HCT116 (cell line): Measurements from ENCODE around the gene NEO1. TPM values are rescaled to one million over a fixed set of nuclear protein-coding genes. Genes with fewer than 3 reads are reported as not detected.

Experiments
- ATAC-seq: fragments of 200-7000 bp; cut with Tn5 transposase; 2 replicates; pipeline ENCODE4 v1.9.1; 2020; ENCODE audit warnings: mild to moderate bottlenecking, moderate library complexity
- BruUV-seq: library from RNA; stranded (reverse); fragments of 400-500 nt; replicated peaks from 2 replicates; lab custom pipeline; 2021; lab: Mats Ljungman, UMichigan
- CTCF ChIA-PET: fragments of 300-600 bp; sonication (Branson Sonifier 250); formaldehyde crosslinking; loops from one replicate; lab custom pipeline; 2021; ENCODE audit warnings: antibody characterized with exemption; lab: Charles Lee
- POLR2A ChIA-PET: fragments of 300-600, 350-600 bp; sonication (Branson Sonifier 250); formaldehyde crosslinking; loops from one replicate; lab custom pipeline; 2021; ENCODE audit warnings: antibody characterized with exemption; lab: Charles Lee
- RAD21 ChIA-PET, 2 experiments: fragments of 300-600 bp; sonication (Branson Sonifier 250); formaldehyde crosslinking; loops; one replicate each; lab custom pipeline; 2023; ENCODE audit warnings: low total read pairs in 2 of 2; ENCODE audit not compliant: uncharacterized antibody in 2 of 2, unreplicated experiment in 2 of 2, low non-redundant PET in 1 of 2; lab: Charles Lee
- DNase-seq: peaks from one replicate; pipeline ENCODE4 v3.0.0-alpha.2; 2010; ENCODE audit warnings: low read depth, low spot score
- H2AFZ ChIP-seq: fragments of 200-600 bp; shearing (Covaris generic), sonication (generic); 2 replicates; pipeline ENCODE4 v1.6.1; 2017; ENCODE audit warnings: low read depth, mixed run types, mixed read lengths, antibody characterized with exemption, low read length; ENCODE audit not compliant: poor library complexity, severe bottlenecking
- H3K27ac ChIP-seq: 2 replicates; pipeline ENCODE4 v1.5.1; 2012; ENCODE audit warnings: low read depth, low read length
- H3K27me3 ChIP-seq: fragments of 200-600 bp; sonication (generic); 2 replicates; pipeline ENCODE4 v1.6.1; 2016; ENCODE audit warnings: mixed run types, low read length, mixed read lengths; ENCODE audit not compliant: insufficient read depth
- H3K36me3 ChIP-seq, 2 experiments: fragments of 200-500 bp in 1 of 2; fragments of 200-600 bp in 1 of 2; sonication (Bioruptor generic) in 1 of 2; sonication (generic) in 1 of 2; 2 replicates each; pipeline versions ENCODE4 v1.5.1 to v1.6.1; 2014 to 2016; ENCODE audit warnings: low read length in 2 of 2, inconsistent platforms in 1 of 2, mixed read lengths in 1 of 2, mixed run types in 1 of 2; ENCODE audit not compliant: insufficient read depth in 2 of 2, control insufficient read depth in 1 of 2
- H3K4me1 ChIP-seq, 2 experiments: fragments of 200-600 bp in 1 of 2; sonication (generic) in 1 of 2; 2 replicates each; pipeline versions ENCODE4 v1.5.1 to v1.6.1; 2012 to 2017; ENCODE audit warnings: low read length in 2 of 2, inconsistent platforms in 1 of 2, mild to moderate bottlenecking in 1 of 2, mixed read lengths in 1 of 2, mixed run types in 1 of 2, moderate library complexity in 1 of 2; ENCODE audit not compliant: insufficient read depth in 2 of 2, control insufficient read depth in 1 of 2
- H3K4me2 ChIP-seq: fragments of 200-600 bp; sonication (generic); 2 replicates; pipeline ENCODE4 v1.6.1; 2017; ENCODE audit warnings: mixed run types, low read length, mixed read lengths
- H3K4me3 ChIP-seq, 2 experiments: fragments of 200-600 bp in 1 of 2; sonication (generic) in 1 of 2; replicated peaks in 1 of 2; 2 replicates each; pipeline ENCODE4 v1.5.1; 2011 to 2016; ENCODE audit warnings: low read length in 2 of 2, control low read depth in 1 of 2, low read depth in 1 of 2, mild to moderate bottlenecking in 1 of 2, mixed read lengths in 1 of 2, mixed run types in 1 of 2
- H3K79me2 ChIP-seq: fragments of 200-600 bp; sonication (generic); 2 replicates; pipeline ENCODE4 v1.6.1; 2017; ENCODE audit warnings: mild to moderate bottlenecking, mixed run types, low read length, moderate library complexity, mixed read lengths; ENCODE audit not compliant: insufficient read depth
- H3K9ac ChIP-seq: fragments of 200-600 bp; sonication (generic); 2 replicates; pipeline ENCODE4 v1.6.1; 2016; ENCODE audit warnings: low read length, mixed read lengths
- H3K9me2 ChIP-seq: fragments of 200-600 bp; sonication (generic), shearing (Covaris generic); 2 replicates; pipeline ENCODE4 v1.6.1; 2017; ENCODE audit warnings: mixed run types, mild to moderate bottlenecking, moderate library complexity; ENCODE audit not compliant: insufficient read depth
- H3K9me3 ChIP-seq, 2 experiments: fragments of 200-500 bp in 1 of 2; fragments of 200-600 bp in 1 of 2; sonication (Bioruptor generic) in 1 of 2; sonication (generic) in 1 of 2; 2 replicates each; pipeline ENCODE4 v1.6.1; 2014 to 2017; ENCODE audit warnings: low read length in 2 of 2, mixed read lengths in 2 of 2, inconsistent platforms in 1 of 2, low read depth in 1 of 2, mild to moderate bottlenecking in 1 of 2, mixed run types in 1 of 2, moderate library complexity in 1 of 2; ENCODE audit not compliant: control insufficient read depth in 1 of 2, insufficient read depth in 1 of 2
- H4K20me1 ChIP-seq: fragments of 200-600 bp; sonication (generic), shearing (Covaris generic); 2 replicates; pipeline ENCODE4 v1.6.1; 2017; ENCODE audit warnings: mixed run types, mild to moderate bottlenecking, moderate library complexity; ENCODE audit not compliant: insufficient read depth
- ATF3 ChIP-seq: IDR thresholded peaks from 2 replicates; pipeline ENCODE4 v1.6.1; 2012
- CEBPB ChIP-seq: IDR thresholded peaks from 2 replicates; pipeline ENCODE4 v1.6.1; 2012; ENCODE audit warnings: low read depth
- EZH2 ChIP-seq: fragments of 200-600 bp; sonication (generic); IDR thresholded peaks from 2 replicates; pipeline ENCODE4 v1.6.1; 2017; ENCODE audit warnings: antibody characterized with exemption, mixed run types
- EZH2phosphoT487 ChIP-seq: fragments of 200-600 bp; IDR thresholded peaks from 2 replicates; pipeline ENCODE4 v1.6.1; 2018; ENCODE audit warnings: antibody characterized with exemption, borderline replicate concordance
- FOSL1 ChIP-seq: IDR thresholded peaks from 2 replicates; pipeline ENCODE4 v1.6.1; 2012; ENCODE audit warnings: low read depth
- JUND ChIP-seq: IDR thresholded peaks from 2 replicates; pipeline ENCODE4 v1.6.1; 2012
- POLR2A ChIP-seq: IDR thresholded peaks from 2 replicates; pipeline ENCODE4 v1.7.0; 2011; ENCODE audit warnings: borderline replicate concordance; ENCODE audit not compliant: insufficient read depth, insufficient read length; ENCODE audit errors: extremely low read depth
- POLR2AphosphoS5 ChIP-seq: IDR thresholded peaks from 2 replicates; pipeline ENCODE4 v1.6.1; 2011; ENCODE audit warnings: mild to moderate bottlenecking, low read depth, low read length, moderate library complexity
- RAD21 ChIP-seq: IDR thresholded peaks from 2 replicates; pipeline ENCODE4 v1.6.1; 2012; ENCODE audit warnings: low read depth, mild to moderate bottlenecking
- SRF ChIP-seq: IDR thresholded peaks from 2 replicates; pipeline ENCODE4 v1.6.1; 2012; ENCODE audit warnings: low read depth
- TCF7L2 ChIP-seq: IDR thresholded peaks from 2 replicates; pipeline ENCODE4 v1.7.0; 2011; ENCODE audit warnings: borderline replicate concordance, inconsistent platforms; ENCODE audit not compliant: insufficient read depth, insufficient read length; ENCODE audit errors: extremely low read depth
- YY1 ChIP-seq: IDR thresholded peaks from 2 replicates; pipeline ENCODE4 v1.6.1; 2011; ENCODE audit warnings: low read length, low read depth, moderate library complexity, mild to moderate bottlenecking; ENCODE audit not compliant: insufficient replicate concordance; ENCODE audit errors: extremely low read depth
- ZBTB33 ChIP-seq: IDR thresholded peaks from 2 replicates; pipeline ENCODE4 v1.6.1; 2011; ENCODE audit warnings: mild to moderate bottlenecking, low read length, moderate library complexity; ENCODE audit not compliant: insufficient replicate concordance; ENCODE audit errors: extremely low read depth
- ZFX ChIP-seq: fragments of 450-650 bp; IDR thresholded peaks from 2 replicates; pipeline ENCODE4 v1.6.1; 2017
- intact Hi-C: fragments of 100-400 bp; cut with micrococcal nuclease; formaldehyde crosslinking; loops from 2 replicates; pipeline ENCODE4 v1.10.0; 2022
- total RNA-seq: library from RNA; stranded (reverse); gene quantifications from one replicate; pipeline ENCODE4 v1.2.1, GENCODE V29; 2021; ENCODE audit not compliant: unreplicated experiment
- TF ChIP-seq, protein P1 (sequence below), 3 experiments: fragments of 200-600 bp in 1 of 3; sonication (generic) in 1 of 3; IDR thresholded peaks in 2 of 3; conservative IDR thresholded peaks in 1 of 3; 2 replicates each; pipeline ENCODE4 v1.5.1; 2012 to 2017; ENCODE audit warnings: low read depth in 2 of 3, low read length in 2 of 3, antibody characterized with exemption in 1 of 3, borderline replicate concordance in 1 of 3, control low read depth in 1 of 3, mild to moderate bottlenecking in 1 of 3, mixed read lengths in 1 of 3, mixed run types in 1 of 3, moderate library complexity in 1 of 3; ENCODE audit not compliant: insufficient read depth in 1 of 3

The NEO1 gene
- total RNA-seq, 1 experiment from 2014 or later = 30.0 TPM

- DNase-seq = no peak
- Histone ChIP-seq H3K27me3 (no peaks in the 10 kb centered on the region), H3K79me2 (no peaks in the 10 kb centered on the region), H3K9me3 (peaks cover 0 to 3% of the 10 kb centered on the region in 2 experiments; a peak in 2 of 4 replicates), H3K9me2 (no peaks in the 10 kb centered on the region), H3K36me3 (0 out of 4 replicates have a peak, but pooled peaks cover 0 to 4% of the 10 kb centered on the region in 2 experiments), H2AFZ (no peak overlapping the region), H3K4me3 (no peak overlapping the region), H3K27ac (no peak overlapping the region), H4K20me1 (no peaks in the 10 kb centered on the region), H3K4me1 (no peaks in the 10 kb centered on the region), H3K9ac (no peak overlapping the region), H3K4me2 (no peak overlapping the region)
- ChIA-PET RAD21 (no interaction called here), POLR2A (no interaction called here), CTCF (no interaction called here)
- TF ChIP-seq CEBPB = no peak
- no peak for TF ChIP-seq ZBTB33
- TF ChIP-seq FOSL1 = no peak
- no TSS peak for BruUV-seq
- ATAC-seq = no peak
- intact Hi-C loops = no loop called here
Measured at GRCh38 chr15:73161546-73161945, 109.3 kb downstream of the NEO1 start.

DNA sequence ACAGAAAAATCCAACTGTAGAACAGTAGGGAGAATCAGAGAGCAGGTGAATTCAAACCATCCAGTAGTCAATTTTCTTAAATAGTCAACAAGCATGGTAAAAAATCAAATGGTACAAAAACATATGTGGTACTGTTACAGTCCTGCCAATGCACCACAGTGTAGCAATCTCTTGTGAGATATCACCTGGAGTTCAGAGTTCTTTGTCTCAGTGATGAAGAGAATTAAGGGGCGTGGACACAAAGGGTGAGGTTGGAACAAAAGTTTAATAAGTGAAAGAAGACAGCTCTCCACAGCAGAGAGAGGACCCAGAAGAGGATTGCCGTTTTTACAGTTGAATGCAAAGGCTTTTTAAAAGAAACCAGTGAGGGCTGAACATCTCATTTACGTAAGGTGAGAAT lies 113.2 kb downstream of the NEO1 start:
- intact Hi-C loops = no loop called here
- Histone ChIP-seq H3K9me3 (peaks cover 0 to 3% of the 10 kb centered on the region in 2 experiments; a peak in 2 of 4 replicates), H4K20me1 (no peaks in the 10 kb centered on the region), H3K4me1 (no peaks in the 10 kb centered on the region), H3K4me3 (no peak overlapping the region), H3K36me3 (0 out of 4 replicates have a peak, but pooled peaks cover 0 to 5% of the 10 kb centered on the region in 2 experiments), H3K27ac (no peak overlapping the region), H3K9me2 (no peaks in the 10 kb centered on the region), H3K4me2 (no peak overlapping the region), H3K27me3 (no peaks in the 10 kb centered on the region), H3K9ac (no peak overlapping the region), H3K79me2 (no peaks in the 10 kb centered on the region), H2AFZ (no peak overlapping the region)
- no peak for ATAC-seq
- POLR2A ChIA-PET = no interaction called here
- RAD21 ChIA-PET = no interaction called here
- TF ChIP-seq RAD21 = no peak
- TF ChIP-seq SRF = no peak
- no peak for TF ChIP-seq ZFX
- no peak for TF ChIP-seq TCF7L2
- no peak for TF ChIP-seq EZH2
- no peak for TF ChIP-seq CEBPB
- no peak for TF ChIP-seq POLR2A
- no peak for TF ChIP-seq JUND
- TF ChIP-seq ATF3 = no peak
- no peak for TF ChIP-seq EZH2phosphoT487
- TF ChIP-seq, protein P1, sequence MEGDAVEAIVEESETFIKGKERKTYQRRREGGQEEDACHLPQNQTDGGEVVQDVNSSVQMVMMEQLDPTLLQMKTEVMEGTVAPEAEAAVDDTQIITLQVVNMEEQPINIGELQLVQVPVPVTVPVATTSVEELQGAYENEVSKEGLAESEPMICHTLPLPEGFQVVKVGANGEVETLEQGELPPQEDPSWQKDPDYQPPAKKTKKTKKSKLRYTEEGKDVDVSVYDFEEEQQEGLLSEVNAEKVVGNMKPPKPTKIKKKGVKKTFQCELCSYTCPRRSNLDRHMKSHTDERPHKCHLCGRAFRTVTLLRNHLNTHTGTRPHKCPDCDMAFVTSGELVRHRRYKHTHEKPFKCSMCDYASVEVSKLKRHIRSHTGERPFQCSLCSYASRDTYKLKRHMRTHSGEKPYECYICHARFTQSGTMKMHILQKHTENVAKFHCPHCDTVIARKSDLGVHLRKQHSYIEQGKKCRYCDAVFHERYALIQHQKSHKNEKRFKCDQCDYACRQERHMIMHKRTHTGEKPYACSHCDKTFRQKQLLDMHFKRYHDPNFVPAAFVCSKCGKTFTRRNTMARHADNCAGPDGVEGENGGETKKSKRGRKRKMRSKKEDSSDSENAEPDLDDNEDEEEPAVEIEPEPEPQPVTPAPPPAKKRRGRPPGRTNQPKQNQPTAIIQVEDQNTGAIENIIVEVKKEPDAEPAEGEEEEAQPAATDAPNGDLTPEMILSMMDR (IDR thresholded peaks at IDR 0.05 in 2 of 3, conservative IDR thresholded peaks at IDR 0.05 in 1 of 3; ENCODE audit: borderline replicate concordance in 1 of 3, insufficient read depth in 1 of 3, low read depth in 2 of 3, low read length in 2 of 3) = no peak
- TF ChIP-seq POLR2AphosphoS5 = no peak
- no peak for TF ChIP-seq YY1
- CTCF ChIA-PET = interaction anchor here (1.0 kb wide), 1 partner anchor 100 kb away, joined by 3 read pairs; no protein-coding TSS in a partner anchor
- BruUV-seq = no TSS peak
- no peak for DNase-seq
